ENCODE data around the gene PPP1R10. TPM values are rescaled to one million over a fixed set of nuclear protein-coding genes. Genes with fewer than 3 reads are reported as not detected.

PPP1R10 gene
- total and polyA plus RNA-seq, 2 experiments from 2014 or later = 23.9 to 32.7 TPM

DNA sequence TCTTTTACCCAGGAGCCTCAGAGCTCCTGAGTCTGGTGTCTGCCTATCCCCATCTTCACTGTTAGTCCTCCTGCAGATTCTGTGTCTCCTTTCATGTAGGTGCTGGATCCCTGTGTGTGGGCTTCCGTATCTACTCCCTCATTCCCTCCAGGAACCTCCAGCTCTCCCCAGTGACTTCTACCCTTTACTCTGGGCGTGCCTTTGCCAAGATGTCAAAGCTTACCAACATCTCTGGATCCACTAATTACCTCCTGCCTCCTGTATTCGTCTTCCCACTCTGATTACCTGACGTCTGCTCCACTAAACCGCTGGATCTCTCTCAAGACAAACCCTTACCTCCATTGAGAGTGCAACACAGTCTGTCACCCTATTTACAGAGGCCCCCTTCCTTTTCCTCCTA is 27.7 kb upstream of the PPP1R10 start:
- 83 to 85% methylated on average over 5 of the region's 5 CpGs for WGBS, 2 experiments (ENCODE audit: low coverage in 1 of 2, low lambda C conversion rate in 2 of 2, missing lambda C conversion rate in 2 of 2)
- Histone ChIP-seq H4K20me1 (ENCODE audit: insufficient read depth) (no peaks in the 10 kb centered on the region), H3K4me2 (ENCODE audit: unreplicated experiment) (no peak overlapping the region), H3K4me3 (no peak overlapping the region), H3K79me2 (ENCODE audit: insufficient read depth) (peaks cover 42% of the 10 kb centered on the region), H3K27me3 (replicated peaks; ENCODE audit: insufficient read depth) (no peaks in the 10 kb centered on the region), H3K9me2 (ENCODE audit: insufficient read depth) (no peaks in the 10 kb centered on the region), H3K36me3 (ENCODE audit: low read depth) (no peaks in the 10 kb centered on the region; the same call in 1 of the 2 replicates), H2AFZ (no peak overlapping the region), H3F3A (ENCODE audit: insufficient read depth) (peaks cover 4% of the 10 kb centered on the region; the same call in 1 of the 2 replicates), H3K4me1 (ENCODE audit: insufficient read depth) (0 out of 2 replicates have a peak, but pooled peaks cover 4% of the 10 kb centered on the region), H3K27ac (no peak overlapping the region), H3K9me3 (ENCODE audit: low read depth) (no peaks in the 10 kb centered on the region), H3K9ac (no peak overlapping the region; the same call in 1 of the 2 replicates)
- in situ Hi-C loops (cut with MboI) = no loop called here
- DNase-seq = no peak
- TF ChIP-seq EZH2phosphoT487 (IDR thresholded peaks at IDR 0.05; ENCODE audit: insufficient read depth, low read depth) (no peak), EZH2 (IDR thresholded peaks at IDR 0.05; ENCODE audit: insufficient read depth, poor library complexity, severe bottlenecking) (no peak)

DNA sequence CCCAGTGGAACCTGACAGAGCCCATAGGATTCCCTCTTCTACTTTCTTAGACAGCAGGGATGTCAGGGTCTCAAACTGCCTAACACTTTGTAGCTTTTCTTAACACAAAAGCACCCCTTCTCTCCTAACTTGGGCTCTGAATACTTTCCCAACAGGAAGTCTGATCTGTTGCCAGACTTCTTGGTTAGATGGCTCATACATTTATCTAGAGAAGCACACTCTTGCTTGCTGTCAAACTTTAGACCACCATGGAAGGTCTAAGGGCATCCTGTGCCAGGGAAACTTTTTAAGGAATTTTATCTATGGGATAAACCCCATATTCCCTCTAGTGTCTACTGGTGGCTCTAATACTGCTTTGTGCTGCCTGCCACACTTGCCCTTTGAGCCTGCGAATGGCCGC is 26.6 kb upstream of the PPP1R10 start:
- Histone ChIP-seq H3K4me2 (ENCODE audit: unreplicated experiment) (no peak overlapping the region), H4K20me1 (ENCODE audit: insufficient read depth) (no peaks in the 10 kb centered on the region), H2AFZ (no peak overlapping the region), H3K27me3 (replicated peaks; ENCODE audit: insufficient read depth) (no peaks in the 10 kb centered on the region), H3K4me3 (no peak overlapping the region), H3K9me2 (ENCODE audit: insufficient read depth) (no peaks in the 10 kb centered on the region), H3K27ac (no peak overlapping the region), H3K79me2 (ENCODE audit: insufficient read depth) (peaks cover 31% of the 10 kb centered on the region), H3K36me3 (ENCODE audit: low read depth) (no peaks in the 10 kb centered on the region; the same call in 1 of the 2 replicates), H3K9ac (no peak overlapping the region), H3K9me3 (ENCODE audit: low read depth) (no peaks in the 10 kb centered on the region), H3F3A (ENCODE audit: insufficient read depth) (peaks cover 4% of the 10 kb centered on the region; the same call in 1 of the 2 replicates), H3K4me1 (ENCODE audit: insufficient read depth) (0 out of 2 replicates have a peak, but pooled peaks cover 4% of the 10 kb centered on the region)
- DNase-seq = peak; percentile 3
- in situ Hi-C loops (cut with MboI) = no loop called here
- 100% methylated on average over 2 of the region's 2 CpGs for WGBS, 2 experiments (ENCODE audit: low coverage in 1 of 2, low lambda C conversion rate in 2 of 2, missing lambda C conversion rate in 2 of 2)
- TF ChIP-seq EZH2phosphoT487 (IDR thresholded peaks at IDR 0.05; ENCODE audit: insufficient read depth, low read depth) (no peak), EZH2 (IDR thresholded peaks at IDR 0.05; ENCODE audit: insufficient read depth, poor library complexity, severe bottlenecking) (no peak)

DNA sequence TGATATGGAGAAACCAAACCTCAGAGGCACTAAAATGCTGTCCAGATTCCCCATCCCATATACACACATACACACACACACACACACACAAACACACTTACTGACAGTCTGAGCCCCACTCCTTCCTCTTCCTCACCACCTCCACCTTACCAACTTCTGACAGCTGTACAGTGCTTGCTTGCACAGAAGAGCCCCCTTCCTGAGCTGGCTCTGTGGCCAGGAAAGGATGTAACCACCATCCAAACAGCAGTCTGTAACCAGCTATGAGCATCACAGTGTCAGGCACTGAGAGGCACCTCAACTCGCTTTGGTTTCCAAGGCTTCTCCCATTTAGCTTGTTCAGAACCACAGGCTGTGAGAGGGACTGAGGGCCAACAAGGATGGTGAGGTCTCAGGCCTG is 24.0 kb upstream of the PPP1R10 start:
- H3K36me3 ChIP-seq (ENCODE audit: low read depth) = no peaks in the 10 kb centered on the region; the same call in 1 of the 2 replicates
- H3F3A ChIP-seq (ENCODE audit: insufficient read depth) = no peaks in the 10 kb centered on the region
- in situ Hi-C loops (cut with MboI) = no loop called here
- no peaks in the 10 kb centered on the region for H3K27me3 ChIP-seq (replicated peaks; ENCODE audit: insufficient read depth)
- H3K79me2 ChIP-seq (ENCODE audit: insufficient read depth) = peaks cover 9% of the 10 kb centered on the region
- 89 to 100% methylated on average over 1 of the region's 1 CpG for WGBS, 2 experiments (ENCODE audit: low coverage in 1 of 2, low lambda C conversion rate in 2 of 2, missing lambda C conversion rate in 2 of 2)
- H2AFZ ChIP-seq = no peak overlapping the region
- no peak overlapping the region for H3K4me3 ChIP-seq
- no peaks in the 10 kb centered on the region for H3K9me2 ChIP-seq (ENCODE audit: insufficient read depth)
- H3K9ac ChIP-seq = no peak overlapping the region
- TF ChIP-seq EZH2 (IDR thresholded peaks at IDR 0.05; ENCODE audit: insufficient read depth, poor library complexity, severe bottlenecking) (no peak), EZH2phosphoT487 (IDR thresholded peaks at IDR 0.05; ENCODE audit: insufficient read depth, low read depth) (no peak)
- no peak overlapping the region for H3K27ac ChIP-seq
- H3K4me1 ChIP-seq (ENCODE audit: insufficient read depth) = no peaks in the 10 kb centered on the region
- no peak for DNase-seq
- no peaks in the 10 kb centered on the region for H4K20me1 ChIP-seq (ENCODE audit: insufficient read depth)
- no peak overlapping the region for H3K4me2 ChIP-seq (ENCODE audit: unreplicated experiment)
- H3K9me3 ChIP-seq (ENCODE audit: low read depth) = no peaks in the 10 kb centered on the region

DNA sequence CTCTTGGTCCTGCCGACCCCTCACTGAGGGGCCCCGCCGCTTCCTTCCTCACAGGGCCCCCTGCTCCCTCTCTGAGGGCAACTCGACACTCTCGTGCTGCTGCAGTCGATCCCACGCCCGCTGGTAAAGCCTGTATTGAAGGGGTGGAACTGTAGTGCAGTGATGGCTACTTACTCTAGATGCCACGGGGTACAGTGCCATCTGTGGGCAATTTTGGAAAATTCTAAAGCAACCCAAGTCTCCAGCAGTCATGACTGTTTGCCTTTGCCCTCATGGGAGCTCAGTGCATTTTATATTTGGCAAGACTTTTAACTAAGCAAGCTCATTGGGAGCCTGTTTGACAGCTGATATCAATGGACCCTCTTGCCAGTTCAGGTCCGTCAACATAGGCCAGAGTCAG is 23.4 kb upstream of the PPP1R10 start:
- no peaks in the 10 kb centered on the region for H3K9me2 ChIP-seq (ENCODE audit: insufficient read depth)
- no peak overlapping the region for H3K4me2 ChIP-seq (ENCODE audit: unreplicated experiment)
- no peak overlapping the region for H3K27ac ChIP-seq
- no peak overlapping the region for H3K9ac ChIP-seq
- no peaks in the 10 kb centered on the region for H4K20me1 ChIP-seq (ENCODE audit: insufficient read depth)
- H3K4me1 ChIP-seq (ENCODE audit: insufficient read depth) = no peaks in the 10 kb centered on the region
- no peak for DNase-seq
- no peaks in the 10 kb centered on the region for H3K27me3 ChIP-seq (replicated peaks; ENCODE audit: insufficient read depth)
- no peaks in the 10 kb centered on the region; the same call in 1 of the 2 replicates for H3K36me3 ChIP-seq (ENCODE audit: low read depth)
- no peaks in the 10 kb centered on the region for H3K9me3 ChIP-seq (ENCODE audit: low read depth)
- WGBS, 2 experiments (ENCODE audit: low coverage in 1 of 2, low lambda C conversion rate in 2 of 2, missing lambda C conversion rate in 2 of 2) = 83 to 87% methylated on average over 9 to 10 of the region's 10 CpGs
- no peak overlapping the region for H2AFZ ChIP-seq
- no peak for TF ChIP-seq EZH2phosphoT487 (IDR thresholded peaks at IDR 0.05; ENCODE audit: insufficient read depth, low read depth)
- TF ChIP-seq EZH2 (IDR thresholded peaks at IDR 0.05; ENCODE audit: insufficient read depth, poor library complexity, severe bottlenecking) = no peak
- H3F3A ChIP-seq (ENCODE audit: insufficient read depth) = no peaks in the 10 kb centered on the region
- H3K4me3 ChIP-seq = no peak overlapping the region
- in situ Hi-C loops (cut with MboI) = no loop called here
- H3K79me2 ChIP-seq (ENCODE audit: insufficient read depth) = peaks cover 3% of the 10 kb centered on the region; the same call in 1 of the 2 replicates
